ENCODE measurements around the gene TRIM32. TPM values are rescaled to one million over a fixed set of nuclear protein-coding genes. Genes with fewer than 3 reads are reported as not detected.

Gene TRIM32
- total and polyA plus RNA-seq, 2 donors (not counting 1 experiment from before 2014, with no cell fraction given): 3.6 to 14.1 TPM

DNA sequence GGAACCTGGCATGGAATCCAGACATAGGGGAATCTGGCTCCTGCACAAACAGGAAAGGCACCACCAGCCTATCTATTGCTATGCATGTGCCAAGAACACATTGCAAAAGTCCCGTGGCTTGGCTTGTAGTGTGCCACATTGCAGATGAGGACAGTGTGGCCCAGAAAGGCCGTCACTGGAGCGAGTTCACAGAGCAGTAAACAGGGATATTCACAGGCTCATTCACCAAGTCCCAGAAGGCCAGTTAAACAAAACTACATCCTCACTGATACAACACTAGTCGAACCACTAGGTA lies 39.6 kb upstream of the TRIM32 start:
- H3K27ac ChIP-seq (ENCODE audit: low read length in 2 of 2): no peak overlapping the region
- no peaks in the 10 kb centered on the region for H3K27me3 ChIP-seq (replicated peaks in 1 of 4; ENCODE audit: control extremely low read depth in 1 of 4, control insufficient read depth in 3 of 4, insufficient read depth in 4 of 4, low read length in 3 of 4)
- Mint-ChIP-seq H3K4me1 (no peaks in the 10 kb centered on the region), H3K27ac (no peak overlapping the region), H3K9me3 (ENCODE audit: insufficient read depth) (no peaks in the 10 kb centered on the region), H3K4me3 (no peak overlapping the region), H3K27me3 (no peaks in the 10 kb centered on the region)
- no peak overlapping the region for H2AFZ ChIP-seq (ENCODE audit: insufficient read depth, low read depth, low read length, poor library complexity, severe bottlenecking)
- no peak for TF ChIP-seq EZH2 (IDR thresholded peaks at IDR 0.05; ENCODE audit: borderline replicate concordance, insufficient read depth, low read depth, low read length, poor library complexity, severe bottlenecking)
- TF ChIP-seq, protein P1, sequence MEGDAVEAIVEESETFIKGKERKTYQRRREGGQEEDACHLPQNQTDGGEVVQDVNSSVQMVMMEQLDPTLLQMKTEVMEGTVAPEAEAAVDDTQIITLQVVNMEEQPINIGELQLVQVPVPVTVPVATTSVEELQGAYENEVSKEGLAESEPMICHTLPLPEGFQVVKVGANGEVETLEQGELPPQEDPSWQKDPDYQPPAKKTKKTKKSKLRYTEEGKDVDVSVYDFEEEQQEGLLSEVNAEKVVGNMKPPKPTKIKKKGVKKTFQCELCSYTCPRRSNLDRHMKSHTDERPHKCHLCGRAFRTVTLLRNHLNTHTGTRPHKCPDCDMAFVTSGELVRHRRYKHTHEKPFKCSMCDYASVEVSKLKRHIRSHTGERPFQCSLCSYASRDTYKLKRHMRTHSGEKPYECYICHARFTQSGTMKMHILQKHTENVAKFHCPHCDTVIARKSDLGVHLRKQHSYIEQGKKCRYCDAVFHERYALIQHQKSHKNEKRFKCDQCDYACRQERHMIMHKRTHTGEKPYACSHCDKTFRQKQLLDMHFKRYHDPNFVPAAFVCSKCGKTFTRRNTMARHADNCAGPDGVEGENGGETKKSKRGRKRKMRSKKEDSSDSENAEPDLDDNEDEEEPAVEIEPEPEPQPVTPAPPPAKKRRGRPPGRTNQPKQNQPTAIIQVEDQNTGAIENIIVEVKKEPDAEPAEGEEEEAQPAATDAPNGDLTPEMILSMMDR (IDR thresholded peaks at IDR 0.05): no peak
- CTCF ChIA-PET: no interaction called here
- H3K9me3 ChIP-seq (ENCODE audit: control extremely low read depth in 1 of 3, control insufficient read depth in 2 of 3, insufficient read depth in 1 of 3, low read length in 2 of 3): no peaks in the 10 kb centered on the region
- H3K9ac ChIP-seq (ENCODE audit: low read length): no peak overlapping the region
- no peaks in the 10 kb centered on the region for H4K20me1 ChIP-seq (ENCODE audit: control insufficient read depth, insufficient read depth, low read length, poor library complexity, severe bottlenecking)
- 97% methylated on average over 3 of the region's 4 CpGs for WGBS (ENCODE audit: insufficient coverage)
- DNase-seq (no peak), ATAC-seq (ENCODE audit: low read depth) (no peak)
- no peak overlapping the region for H3K4me2 ChIP-seq (replicated peaks; ENCODE audit: low read depth, low read length, poor library complexity, severe bottlenecking)
- no peaks in the 10 kb centered on the region for H3K36me3 ChIP-seq (replicated peaks in 1 of 2; ENCODE audit: control extremely low read depth in 1 of 2, control insufficient read depth in 1 of 2, extremely low read depth in 1 of 2, insufficient read depth in 2 of 2, low read length in 1 of 2)
- no peak overlapping the region for H3K4me3 ChIP-seq (ENCODE audit: control extremely low read depth in 1 of 5, extremely low read depth in 1 of 5, insufficient read depth in 1 of 5, low read depth in 2 of 5, low read length in 4 of 5)
- POLR2A ChIA-PET: no interaction called here
- H3K79me2 ChIP-seq (ENCODE audit: control insufficient read depth, insufficient read depth, low read length): no peaks in the 10 kb centered on the region
- intact Hi-C loops (cut with micrococcal nuclease): loop anchor here (5.0 kb wide), 1 partner anchor 1055 kb away; no protein-coding TSS in a partner anchor
- H3K4me1 ChIP-seq (ENCODE audit: control insufficient read depth in 2 of 2, insufficient read depth in 2 of 2, low read length in 2 of 2): no peaks in the 10 kb centered on the region

DNA sequence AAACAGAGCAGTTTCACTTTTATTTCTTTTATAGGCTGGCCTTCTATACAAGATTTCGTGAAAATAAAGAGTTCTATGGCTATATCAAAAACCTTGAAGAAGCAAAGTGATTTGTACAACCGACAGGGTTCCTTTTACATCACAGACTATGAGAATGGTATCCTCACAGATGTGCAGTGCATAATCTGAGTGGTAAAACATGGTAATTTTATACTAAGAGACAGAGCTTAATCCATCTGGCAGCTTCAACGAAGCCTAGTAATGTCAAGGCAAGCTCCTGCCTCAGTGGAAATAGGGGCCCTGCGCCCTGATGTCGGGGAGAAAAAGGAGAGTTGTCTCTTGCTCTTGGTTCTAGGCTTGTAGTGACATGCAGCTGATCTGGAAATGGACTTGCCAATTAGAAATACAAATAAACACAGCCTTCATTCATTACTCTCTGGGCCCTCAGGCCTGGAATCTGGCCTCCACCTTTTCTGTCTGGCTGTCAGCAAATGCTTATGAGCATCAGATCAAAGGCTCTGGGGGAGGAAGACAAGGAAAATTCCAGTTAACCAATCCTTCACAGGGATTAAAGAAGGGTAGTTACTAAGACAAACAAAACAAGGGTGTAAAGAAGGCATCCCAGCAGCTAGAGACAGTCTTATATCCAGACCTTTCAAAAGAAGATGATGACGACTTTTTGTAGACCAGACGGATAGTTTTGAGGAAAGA lies 33.6 kb upstream of the TRIM32 start:
- Histone ChIP-seq H3K4me3 (ENCODE audit: control extremely low read depth in 1 of 5, extremely low read depth in 1 of 5, insufficient read depth in 1 of 5, low read depth in 2 of 5, low read length in 4 of 5) (no peak overlapping the region), H3K36me3 (replicated peaks in 1 of 2; ENCODE audit: control extremely low read depth in 1 of 2, control insufficient read depth in 1 of 2, extremely low read depth in 1 of 2, insufficient read depth in 2 of 2, low read length in 1 of 2) (no peaks in the 10 kb centered on the region), H3K27me3 (replicated peaks in 1 of 4; ENCODE audit: control extremely low read depth in 1 of 4, control insufficient read depth in 3 of 4, insufficient read depth in 4 of 4, low read length in 3 of 4) (no peaks in the 10 kb centered on the region), H4K20me1 (ENCODE audit: control insufficient read depth, insufficient read depth, low read length, poor library complexity, severe bottlenecking) (no peaks in the 10 kb centered on the region), H3K4me1 (ENCODE audit: control insufficient read depth in 2 of 2, insufficient read depth in 2 of 2, low read length in 2 of 2) (no peaks in the 10 kb centered on the region), H3K79me2 (ENCODE audit: control insufficient read depth, insufficient read depth, low read length) (no peaks in the 10 kb centered on the region), H2AFZ (ENCODE audit: insufficient read depth, low read depth, low read length, poor library complexity, severe bottlenecking) (no peak overlapping the region), H3K9ac (ENCODE audit: low read length) (no peak overlapping the region), H3K4me2 (replicated peaks; ENCODE audit: low read depth, low read length, poor library complexity, severe bottlenecking) (no peak overlapping the region), H3K9me3 (ENCODE audit: control extremely low read depth in 1 of 3, control insufficient read depth in 2 of 3, insufficient read depth in 1 of 3, low read length in 2 of 3) (no peaks in the 10 kb centered on the region), H3K27ac (ENCODE audit: low read length in 2 of 2) (no peak overlapping the region)
- 86% methylated on average over 1 of the region's 7 CpGs for WGBS (ENCODE audit: insufficient coverage)
- TF ChIP-seq, protein P1 (IDR thresholded peaks at IDR 0.05): no peak
- no peak for TF ChIP-seq EZH2 (IDR thresholded peaks at IDR 0.05; ENCODE audit: borderline replicate concordance, insufficient read depth, low read depth, low read length, poor library complexity, severe bottlenecking)
- intact Hi-C loops (cut with micrococcal nuclease): no loop called here
- ChIA-PET POLR2A (no interaction called here), CTCF (no interaction called here)
- Mint-ChIP-seq H3K4me1 (no peaks in the 10 kb centered on the region), H3K9me3 (ENCODE audit: insufficient read depth) (no peaks in the 10 kb centered on the region), H3K4me3 (no peak overlapping the region), H3K27ac (no peak overlapping the region), H3K27me3 (no peaks in the 10 kb centered on the region)
- DNase-seq: no peak
- ATAC-seq (ENCODE audit: low read depth): no peak
